HEK293 (cell line): ENCODE results near the gene RGS11.

ENCODE experiments used
- CTCF ChIA-PET: fragments of 350-600 bp; formaldehyde crosslinking; extraction: SDS; loops from one replicate; lab custom pipeline; 2021; ENCODE audit warnings: antibody characterized with exemption; lab: Yijun Ruan, JAX
- POLR2A ChIA-PET: fragments of 300-600 bp; formaldehyde crosslinking; extraction: SDS; loops from one replicate; lab custom pipeline; 2020; ENCODE audit warnings: antibody characterized with exemption, inconsistent platforms; lab: Yijun Ruan, JAX
- H3K27ac ChIP-seq: fragments of 200-500 bp; sonication (Bioruptor generic); 2 replicates; pipeline ENCODE4 v1.5.1; 2014; ENCODE audit warnings: low read depth, low read length, control low read depth, inconsistent platforms; ENCODE audit errors: extremely low read depth
- H3K36me3 ChIP-seq, 2 experiments: fragments of 200-500 bp in 1 of 2; sonication (Bioruptor generic) in 1 of 2; 1 replicate in 1 of 2; 2 replicates in 1 of 2; pipeline ENCODE4 v1.5.1; 2014 to 2017; ENCODE audit warnings: inconsistent platforms in 2 of 2, low read length in 2 of 2; ENCODE audit not compliant: control insufficient read depth in 2 of 2, insufficient read depth in 1 of 2
- H3K4me1 ChIP-seq: fragments of 200-500 bp; sonication (Bioruptor generic); 2 replicates; pipeline ENCODE4 v1.5.1; 2014; ENCODE audit warnings: mild to moderate bottlenecking, low read length, inconsistent platforms; ENCODE audit not compliant: control insufficient read depth, insufficient read depth
- H3K4me3 ChIP-seq: 2 replicates; pipeline ENCODE4 v1.5.1; 2011; ENCODE audit warnings: low read depth, mild to moderate bottlenecking, control low read depth, low read length, moderate library complexity
- H3K9me3 ChIP-seq: fragments of 200-500 bp; sonication (Bioruptor generic); 2 replicates; pipeline ENCODE4 v1.5.1; 2014; ENCODE audit warnings: low read depth, low read length, inconsistent platforms; ENCODE audit not compliant: control insufficient read depth, insufficient read depth
- CTCF ChIP-seq: fragments of 450-650 bp; formaldehyde crosslinking; IDR thresholded peaks from 2 replicates; pipeline ENCODE4 v1.5.1; 2016; ENCODE audit warnings: missing biosample characterization, missing genetic modification characterization
- FEZF1 ChIP-seq: fragments of 450-650 bp; formaldehyde crosslinking; IDR thresholded peaks from 2 replicates; pipeline ENCODE4 v1.5.1; 2016; ENCODE audit warnings: missing biosample characterization, missing genetic modification characterization
- OSR2 ChIP-seq: fragments of 450-650 bp; formaldehyde crosslinking; IDR thresholded peaks from 2 replicates; pipeline ENCODE4 v1.5.1; 2016; ENCODE audit warnings: missing biosample characterization, missing genetic modification characterization
- OVOL3 ChIP-seq: fragments of 450-650 bp; formaldehyde crosslinking; IDR thresholded peaks from 2 replicates; pipeline ENCODE4 v1.5.1; 2016; ENCODE audit warnings: missing biosample characterization, missing genetic modification characterization
- PRDM2 ChIP-seq: fragments of 450-650 bp; formaldehyde crosslinking; IDR thresholded peaks from 2 replicates; pipeline ENCODE4 v1.5.1; 2016; ENCODE audit warnings: missing biosample characterization, missing genetic modification characterization, borderline replicate concordance
- ZBTB21 ChIP-seq: fragments of 450-650 bp; formaldehyde crosslinking; IDR thresholded peaks from 2 replicates; pipeline ENCODE4 v1.5.1; 2017; ENCODE audit warnings: missing biosample characterization, missing genetic modification characterization
- ZBTB49 ChIP-seq: fragments of 450-650 bp; formaldehyde crosslinking; IDR thresholded peaks from 2 replicates; pipeline ENCODE4 v1.5.1; 2016; ENCODE audit warnings: missing biosample characterization, missing genetic modification characterization, low read depth
- ZFP37 ChIP-seq: fragments of 450-650 bp; formaldehyde crosslinking; IDR thresholded peaks from 2 replicates; pipeline ENCODE4 v1.5.1; 2016; ENCODE audit warnings: missing biosample characterization, missing genetic modification characterization
- ZNF112 ChIP-seq: fragments of 450-650 bp; formaldehyde crosslinking; IDR thresholded peaks from 2 replicates; pipeline ENCODE4 v1.5.0; 2017; ENCODE audit warnings: missing biosample characterization, missing genetic modification characterization
- ZNF174 ChIP-seq: fragments of 450-650 bp; formaldehyde crosslinking; IDR thresholded peaks from 2 replicates; pipeline ENCODE4 v1.5.0; 2017; ENCODE audit warnings: missing biosample characterization, mild to moderate bottlenecking, missing genetic modification characterization
- ZNF23 ChIP-seq: fragments of 450-650 bp; formaldehyde crosslinking; IDR thresholded peaks from 2 replicates; pipeline ENCODE4 v1.5.1; 2016; ENCODE audit warnings: missing biosample characterization, missing genetic modification characterization, borderline replicate concordance
- ZNF398 ChIP-seq: fragments of 450-650 bp; formaldehyde crosslinking; IDR thresholded peaks from 2 replicates; pipeline ENCODE4 v1.5.1; 2017; ENCODE audit warnings: missing biosample characterization, missing genetic modification characterization
- ZNF473 ChIP-seq: fragments of 450-650 bp; formaldehyde crosslinking; IDR thresholded peaks from 2 replicates; pipeline ENCODE4 v1.5.1; 2017; ENCODE audit warnings: missing biosample characterization, missing genetic modification characterization
- ZNF580 ChIP-seq: fragments of 450-650 bp; formaldehyde crosslinking; IDR thresholded peaks from 2 replicates; pipeline ENCODE4 v1.5.1; 2016; ENCODE audit warnings: missing biosample characterization, missing genetic modification characterization
- ZNF623 ChIP-seq: fragments of 450-650 bp; formaldehyde crosslinking; IDR thresholded peaks from 2 replicates; pipeline ENCODE4 v1.5.1; 2016; ENCODE audit warnings: missing biosample characterization, missing genetic modification characterization
- ZNF624 ChIP-seq: fragments of 450-650 bp; formaldehyde crosslinking; IDR thresholded peaks from 2 replicates; pipeline ENCODE4 v1.5.1; 2017; ENCODE audit warnings: missing biosample characterization, missing genetic modification characterization
- ZNF629 ChIP-seq: fragments of 450-650 bp; formaldehyde crosslinking; IDR thresholded peaks from 2 replicates; pipeline ENCODE4 v1.5.1; 2017; ENCODE audit warnings: missing biosample characterization, missing genetic modification characterization
- ZNF654 ChIP-seq: fragments of 450-650 bp; formaldehyde crosslinking; IDR thresholded peaks from 2 replicates; pipeline ENCODE4 v1.5.1; 2016; ENCODE audit warnings: low read depth, missing biosample characterization, missing genetic modification characterization
- ZNF704 ChIP-seq: fragments of 450-650 bp; formaldehyde crosslinking; IDR thresholded peaks from 2 replicates; pipeline ENCODE4 v1.5.1; 2016; ENCODE audit warnings: missing biosample characterization, missing genetic modification characterization
- ZNF707 ChIP-seq: fragments of 450-650 bp; formaldehyde crosslinking; IDR thresholded peaks from 2 replicates; pipeline ENCODE4 v1.5.1; 2016; ENCODE audit warnings: missing biosample characterization, missing genetic modification characterization
- ZSCAN23 ChIP-seq: fragments of 450-650 bp; formaldehyde crosslinking; IDR thresholded peaks from 2 replicates; pipeline ENCODE4 v1.5.1; 2016; ENCODE audit warnings: missing biosample characterization, missing genetic modification characterization

Gene RGS11

GRCh38 chr16:320206-320605 is 44.5 kb upstream of the RGS11 start (continued):
- no peak for TF ChIP-seq ZNF398 (tag by site-specific recombination)
- no peak for TF ChIP-seq FEZF1 (tag by site-specific recombination)

- ChIA-PET POLR2A (no interaction called here), CTCF (interaction anchor here (0.7 to 1.1 kb wide), 2 partner anchors 31 kb away, joined by 3 read pairs; no protein-coding TSS in a partner anchor)
- H3K4me3 ChIP-seq = no peak overlapping the region
- H3K27ac ChIP-seq = no peak overlapping the region
- no peaks in the 10 kb centered on the region for H3K9me3 ChIP-seq
- TF ChIP-seq ZNF473 (tag by site-specific recombination) (no peak), ZNF112 (tag by site-specific recombination) (no peak), CTCF (tag by site-specific recombination) (peak; percentile 52), ZBTB49 (no peak)
- peaks cover under 1% of the 10 kb centered on the region for H3K4me1 ChIP-seq
- H3K36me3 ChIP-seq = peaks cover 0 to 42% of the 10 kb centered on the region in 2 experiments; a peak in 1 of 3 replicates
Measured at GRCh38 chr16:318628-319027, 42.9 kb upstream of the RGS11 start.

GRCh38 chr16:317583-317982 is 41.8 kb upstream of the RGS11 start:
- H3K4me3 ChIP-seq = no peak overlapping the region
- no peaks in the 10 kb centered on the region for H3K9me3 ChIP-seq
- no peaks in the 10 kb centered on the region for H3K4me1 ChIP-seq
- no peak overlapping the region for H3K27ac ChIP-seq
- POLR2A ChIA-PET = no interaction called here
- peaks cover 0 to 52% of the 10 kb centered on the region in 2 experiments; a peak in 2 of 3 replicates for H3K36me3 ChIP-seq
- CTCF ChIA-PET = no interaction called here
- TF ChIP-seq ZBTB21 (tag by site-specific recombination) = no peak
- no peak for TF ChIP-seq ZSCAN23 (tag by site-specific recombination)
- TF ChIP-seq ZNF580 (tag by site-specific recombination) = no peak
- TF ChIP-seq ZNF654 (tag by site-specific recombination) = no peak
- no peak for TF ChIP-seq ZNF707 (tag by site-specific recombination)
- TF ChIP-seq ZNF623 (tag by site-specific recombination) = no peak
- TF ChIP-seq ZFP37 (tag by site-specific recombination) = no peak
- TF ChIP-seq OVOL3 (tag by site-specific recombination) = no peak
- TF ChIP-seq PRDM2 = no peak
- TF ChIP-seq ZNF704 (tag by site-specific recombination) = no peak
- no peak for TF ChIP-seq ZNF629 (tag by site-specific recombination)
- TF ChIP-seq ZNF624 (tag by site-specific recombination) = no peak
- TF ChIP-seq ZNF174 = no peak
- no peak for TF ChIP-seq OSR2 (tag by site-specific recombination)
- TF ChIP-seq ZNF23 (tag by site-specific recombination) = no peak
